GOT3 (cell line): ENCODE data around the gene TTC21A.

Experiments used
- DNase-seq: peaks from one replicate; lab custom pipeline; 2025; ENCODE audit warnings: mixed read lengths; lab: John Stamatoyannopoulos, UW

The TTC21A gene

DNA sequence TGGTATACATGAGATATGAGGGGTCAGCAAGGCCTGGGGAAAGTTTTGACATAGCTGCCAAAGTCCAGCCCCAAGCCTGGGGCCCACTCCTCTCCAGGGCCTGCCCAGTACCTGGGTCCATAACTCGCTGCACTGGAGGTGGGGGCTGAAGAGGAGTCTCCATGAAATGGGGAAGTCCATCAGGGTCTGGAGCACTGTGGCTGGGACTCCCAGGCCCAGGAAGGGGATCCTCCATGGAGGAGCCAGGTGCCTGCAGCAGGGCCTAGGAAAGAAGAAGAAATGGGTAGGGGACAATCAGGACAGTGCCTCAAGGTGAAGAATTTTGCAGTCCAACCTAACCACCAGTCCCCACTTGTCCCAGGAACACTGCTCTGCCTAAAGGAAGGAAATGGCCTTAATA lies 8.2 kb upstream of the TTC21A start:
- DNase-seq: no peak

DNA sequence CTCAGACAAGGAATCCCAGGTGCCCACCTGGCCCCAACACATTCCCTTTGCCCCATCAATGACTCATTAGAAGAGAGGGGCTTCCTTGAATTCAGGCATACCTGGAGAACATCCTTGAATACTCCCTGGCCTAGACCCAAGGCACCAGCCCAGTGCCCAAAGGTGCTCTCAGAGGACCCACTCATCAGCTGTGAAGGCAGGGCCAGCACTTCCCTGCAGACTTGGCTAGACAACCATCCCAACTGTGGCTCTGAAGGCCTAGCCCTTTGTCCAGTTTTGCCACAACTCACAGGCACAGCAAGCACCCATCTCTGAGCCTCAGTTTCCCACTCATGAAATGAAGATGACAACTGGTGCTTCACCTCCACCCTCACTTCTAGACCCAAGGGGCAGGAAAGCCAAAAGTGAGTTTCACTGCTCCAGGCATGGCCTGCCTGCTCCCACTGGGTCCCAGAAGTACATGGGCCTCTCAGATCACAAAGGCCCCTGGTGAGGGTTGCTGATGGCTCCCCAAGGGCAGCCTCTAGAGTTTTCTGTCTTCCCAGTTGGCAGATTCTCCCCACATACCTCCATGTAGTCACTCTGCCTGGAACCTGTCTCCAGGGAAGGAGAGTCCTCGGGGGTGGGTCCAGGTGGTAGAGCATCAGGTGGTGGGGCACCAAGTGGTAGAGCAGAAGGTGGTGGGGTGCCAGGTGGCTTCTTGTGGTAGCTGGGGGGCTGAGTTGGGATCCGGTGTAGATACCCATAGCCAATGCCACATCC lies 7.6 kb upstream of the TTC21A start:
- no peak for DNase-seq

GRCh38 chr3:39100500-39100886 lies 7.0 kb upstream of the TTC21A start:
- no peak for DNase-seq

DNA sequence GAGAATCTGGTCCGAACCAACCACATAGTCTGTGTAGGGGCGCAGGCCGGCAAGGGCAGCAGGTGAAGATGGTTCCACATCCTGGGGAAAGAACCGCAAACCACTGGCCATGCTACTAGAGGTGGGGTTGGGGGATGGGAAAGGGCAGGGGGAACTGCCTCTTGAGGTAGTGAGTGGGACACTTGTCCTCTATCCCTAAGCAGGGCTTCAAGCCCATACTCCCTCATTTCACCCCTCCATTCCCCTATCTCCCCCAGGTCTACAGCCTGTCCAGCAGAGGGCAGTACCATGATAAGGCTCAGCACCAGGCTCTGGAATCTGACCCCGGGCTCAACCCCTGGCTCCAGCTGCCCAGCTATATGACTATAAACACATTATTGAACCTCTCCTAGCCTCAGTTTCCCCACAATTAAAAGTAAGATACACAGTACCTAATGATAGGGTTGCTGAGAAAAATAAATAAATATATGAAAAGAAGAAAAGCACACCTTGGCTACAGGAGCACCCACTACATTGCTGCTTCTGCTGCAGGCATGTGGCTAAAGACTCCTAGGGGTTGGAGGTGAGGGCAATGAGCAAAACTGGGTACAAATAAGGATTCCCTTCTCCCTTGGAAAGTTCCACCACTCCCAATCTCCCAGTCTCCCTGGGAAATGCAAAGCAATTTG lies 6.3 kb upstream of the TTC21A start:
- no peak for DNase-seq

DNA sequence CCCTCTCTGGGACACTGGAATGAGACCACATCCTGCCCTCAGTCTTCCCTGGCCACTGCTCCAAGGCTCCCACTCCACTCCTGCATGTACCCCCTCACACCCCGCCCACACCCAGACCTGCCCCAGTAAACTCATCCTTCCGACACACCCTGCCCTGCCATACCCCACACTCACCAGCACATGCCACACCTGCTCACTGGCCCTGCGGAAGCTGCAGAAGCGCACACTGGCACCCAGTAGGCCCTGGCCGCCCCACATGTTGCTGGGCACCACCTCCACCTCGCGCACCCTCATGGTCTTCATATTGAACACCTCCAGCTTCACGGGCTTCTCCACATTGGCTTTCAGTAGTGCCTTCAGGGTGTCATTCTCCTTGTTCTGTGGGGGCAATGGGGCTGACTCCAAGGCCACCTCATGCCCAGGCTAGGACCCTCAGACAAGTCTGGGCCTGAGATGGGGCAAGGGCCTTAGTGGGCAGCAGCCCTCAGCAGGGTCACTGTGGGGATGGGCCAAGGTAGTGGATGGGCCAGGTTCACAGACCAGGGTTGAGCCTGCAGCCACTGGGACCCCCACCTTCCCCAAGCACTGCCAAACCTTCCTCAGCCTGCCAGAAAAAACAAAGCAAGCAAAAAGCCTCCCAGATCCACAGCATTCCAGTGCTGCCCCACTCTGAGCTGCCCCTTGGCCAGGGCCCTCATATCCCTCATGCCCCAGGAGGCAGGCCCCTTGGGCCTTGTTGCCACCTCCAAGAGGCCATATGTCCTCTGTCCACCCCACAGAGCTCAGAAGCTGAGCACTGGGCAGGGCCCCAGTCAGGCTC lies 4.8 kb upstream of the TTC21A start:
- DNase-seq: no peak

- DNase-seq: no peak
Measured at GRCh38 chr3:39103324-39103693, 4.2 kb upstream of the TTC21A start.

DNA sequence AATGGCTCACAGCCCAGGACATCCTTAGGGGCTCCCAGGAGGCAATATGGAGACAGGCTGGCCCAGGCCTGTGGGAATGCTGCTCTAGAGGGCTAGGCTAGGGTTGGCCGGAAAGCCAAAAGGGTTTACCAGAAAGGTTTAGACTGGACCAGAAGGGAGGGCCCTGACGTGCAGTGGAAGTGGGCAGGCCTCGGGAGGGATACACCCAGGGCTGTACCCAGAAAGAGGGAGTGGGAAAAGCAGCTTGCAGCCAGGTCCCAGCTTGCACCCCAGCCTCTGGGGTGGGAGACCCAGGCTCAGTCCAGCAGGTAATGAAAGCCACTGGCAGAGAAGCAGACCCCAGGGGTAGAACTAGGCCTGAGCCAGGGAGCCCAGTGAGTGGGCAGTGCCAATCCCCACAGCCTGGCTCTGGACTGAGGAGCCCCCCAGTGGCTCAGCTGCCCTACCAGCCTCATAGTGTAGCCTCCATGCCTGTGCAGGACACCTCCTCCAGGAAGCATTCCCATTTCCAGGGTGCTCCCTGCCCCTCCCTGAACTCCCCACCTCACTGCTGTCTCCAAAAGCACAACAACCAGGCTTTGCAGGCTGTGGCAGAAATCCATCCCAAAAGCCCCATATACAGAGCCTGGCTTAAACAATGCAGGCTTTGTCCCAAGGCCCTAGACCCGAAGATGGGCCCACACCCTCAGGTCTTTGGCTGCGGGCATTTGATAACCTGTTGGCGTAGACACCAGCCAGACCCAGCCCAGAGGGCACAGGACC lies 3.5 kb upstream of the TTC21A start:
- DNase-seq: no peak

- no peak for DNase-seq
Measured at GRCh38 chr3:39104961-39105686, 2.4 kb upstream of the TTC21A start.

GRCh38 chr3:39105687-39106063 lies 1.8 kb upstream of the TTC21A start:
- DNase-seq: no peak

- DNase-seq: no peak
Measured at GRCh38 chr3:39106281-39106811, 1.1 kb upstream of the TTC21A start.

DNA sequence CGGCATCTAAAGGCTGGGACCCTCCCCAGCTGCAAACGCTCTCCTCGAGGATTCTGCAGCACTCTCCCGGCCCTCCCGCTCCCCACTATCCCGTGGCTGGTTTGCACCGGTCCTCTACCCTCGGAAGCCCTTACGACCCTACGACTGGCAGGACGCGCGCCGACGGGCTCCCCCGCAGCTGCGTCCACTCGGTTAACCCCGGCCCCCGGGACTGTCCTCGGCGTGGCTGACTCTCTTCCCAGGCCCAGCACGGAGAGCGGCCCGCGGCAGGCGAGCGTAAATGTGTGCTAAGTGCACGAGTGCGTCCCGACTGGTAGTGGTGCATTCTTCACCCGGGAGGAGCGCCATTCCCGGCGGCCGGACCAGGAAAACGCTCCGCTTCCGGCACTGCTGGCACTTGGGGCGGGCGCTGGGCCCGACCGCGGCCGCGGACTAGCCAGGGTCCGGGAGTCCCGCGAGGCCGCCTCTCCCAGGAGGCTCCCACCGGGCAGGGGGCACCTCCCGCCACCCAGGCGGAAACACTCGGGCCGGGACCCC lies 561 bp upstream of the TTC21A start:
- no peak for DNase-seq

DNA sequence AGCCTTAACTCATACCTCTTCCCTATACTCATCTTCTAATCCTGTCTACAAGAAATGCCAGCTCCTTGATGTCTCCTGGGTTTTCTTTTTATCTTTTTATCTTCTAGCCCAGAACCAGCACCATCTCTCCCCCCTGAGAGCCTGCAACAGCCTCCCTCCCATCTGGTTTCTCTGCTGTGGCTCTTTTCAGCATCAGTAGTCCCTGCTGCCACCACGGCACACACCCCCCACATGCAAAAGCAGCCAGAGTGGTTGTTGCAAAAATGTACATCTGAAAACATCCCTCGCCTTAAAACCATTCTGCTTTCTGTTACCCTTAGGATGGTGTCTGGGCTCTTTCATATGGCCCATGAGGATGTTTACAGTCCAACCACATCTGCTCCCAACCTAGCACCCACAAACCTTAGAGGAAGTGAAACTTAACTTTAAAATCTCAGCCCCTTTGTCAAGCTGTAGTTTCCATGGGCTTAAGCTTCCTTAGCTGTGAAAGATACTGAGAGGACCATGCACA lies 775 bp downstream of the TTC21A start:
- DNase-seq: no peak

DNA sequence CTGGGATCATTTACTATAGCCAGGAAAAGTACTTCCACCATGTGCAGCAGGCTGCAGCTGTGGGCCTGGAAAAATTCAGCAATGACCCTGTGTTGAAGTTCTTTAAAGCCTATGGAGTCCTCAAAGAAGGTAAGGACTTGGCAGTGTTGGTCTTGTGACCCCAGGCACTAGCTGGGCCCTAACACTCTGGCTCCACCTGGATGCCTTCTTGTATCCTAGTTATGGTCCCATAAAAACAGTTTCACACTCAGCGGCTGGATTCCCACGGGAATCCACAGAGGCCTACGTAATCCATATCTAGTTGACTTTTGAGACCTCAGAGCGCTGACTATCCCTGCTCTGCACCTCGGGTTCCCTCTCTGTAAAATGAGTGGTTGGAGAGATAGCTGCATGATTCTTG lies 1.6 kb downstream of the TTC21A start:
- DNase-seq: no peak

DNA sequence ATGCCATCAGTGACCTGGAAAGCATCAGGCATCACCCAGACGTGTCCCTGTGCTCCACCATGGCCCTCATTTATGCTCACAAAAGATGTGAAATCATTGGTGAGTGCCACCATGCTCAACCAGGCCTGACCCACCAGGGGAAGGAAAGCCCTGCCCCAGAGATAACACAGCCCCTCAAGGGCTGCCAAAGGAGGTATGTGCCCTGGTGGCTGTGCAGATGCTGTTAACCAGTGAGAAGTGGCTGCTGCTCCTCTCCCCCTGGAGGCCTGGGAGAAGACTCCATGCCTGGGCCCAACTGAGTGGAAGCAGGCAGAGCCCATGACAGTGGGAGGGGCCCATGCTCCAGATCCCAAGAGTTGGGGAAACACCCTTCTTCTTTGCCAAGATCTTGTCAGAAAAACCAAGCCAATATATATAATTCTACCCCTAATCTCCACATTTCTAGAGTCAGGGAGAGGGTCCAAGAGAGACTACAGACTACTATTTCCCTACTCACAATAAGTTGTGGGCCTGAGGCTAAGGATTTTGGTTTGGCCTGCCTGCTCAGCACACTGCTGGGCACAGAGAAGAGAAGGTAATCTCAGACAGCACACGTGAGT lies 2.7 kb downstream of the TTC21A start:
- DNase-seq: no peak

DNA sequence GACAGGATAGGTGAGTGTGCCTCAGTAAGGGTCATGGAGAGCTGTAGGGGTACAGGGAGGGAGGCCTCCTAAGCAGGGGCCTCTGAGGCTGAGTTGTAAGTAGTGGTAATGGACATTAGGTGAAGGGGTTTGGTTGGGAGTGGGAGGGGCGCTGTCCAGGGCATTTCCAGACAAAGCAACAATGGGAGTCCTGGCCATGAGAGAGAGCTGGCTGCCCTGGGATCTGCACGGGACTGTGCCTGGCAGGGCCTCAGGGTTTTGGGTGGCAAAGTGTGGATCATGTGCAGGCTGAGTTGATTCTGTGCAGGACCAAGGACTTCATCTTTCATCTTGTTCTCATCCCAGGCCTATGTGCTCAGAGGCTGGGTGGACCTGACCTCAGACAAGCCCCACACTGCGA lies 4.6 kb downstream of the TTC21A start:
- DNase-seq: no peak

GRCh38 chr3:39112535-39112934 lies 5.1 kb downstream of the TTC21A start:
- DNase-seq: no peak

DNA sequence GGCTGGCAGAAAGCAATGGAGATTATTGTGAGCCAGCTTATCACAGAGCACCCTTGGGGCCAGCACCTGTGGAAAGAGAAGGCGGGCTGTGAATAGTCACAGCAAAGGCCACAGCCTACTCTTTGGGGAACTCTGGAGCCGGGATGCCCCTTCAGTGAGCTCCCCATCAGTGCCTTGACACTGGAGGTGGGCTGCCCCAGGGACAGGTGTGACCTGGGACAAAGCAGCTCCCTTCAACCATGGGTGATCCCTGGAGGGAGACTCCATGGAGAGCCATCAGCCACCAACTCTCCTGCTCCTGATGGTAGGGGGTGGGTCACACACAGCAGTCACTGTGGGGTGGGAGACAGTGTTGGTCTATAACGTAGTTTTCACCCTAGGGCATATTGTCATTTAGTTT lies 5.8 kb downstream of the TTC21A start:
- no peak for DNase-seq

- DNase-seq: no peak
Measured at GRCh38 chr3:39114456-39114855, 7.0 kb downstream of the TTC21A start.

DNA sequence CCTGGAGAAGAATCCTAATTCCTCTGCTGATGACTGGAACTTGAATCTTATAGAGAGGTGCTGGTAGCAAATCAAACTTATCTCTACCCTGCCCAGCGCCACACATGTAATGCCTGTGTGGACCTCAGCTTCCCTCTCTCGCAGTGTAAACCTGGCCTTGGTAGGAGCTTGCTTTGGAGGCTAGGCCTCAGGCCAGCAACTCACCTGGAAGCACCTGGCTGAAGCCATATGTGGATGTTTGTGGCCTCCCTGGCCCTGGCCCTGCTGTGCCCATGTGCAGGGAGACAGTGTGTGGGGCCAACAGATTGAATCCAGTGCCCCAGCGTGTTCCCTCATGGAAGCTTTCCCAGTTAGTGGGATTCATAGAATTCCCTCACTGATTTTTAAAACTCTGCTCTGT lies 8.4 kb downstream of the TTC21A start:
- DNase-seq: no peak

- no peak for DNase-seq
Measured at GRCh38 chr3:39118079-39118478, 10.6 kb downstream of the TTC21A start.
